GM19372 (cell line): ENCODE measurements around the gene ITGA5.

Experiments
- ATAC-seq: cut with Tn5 transposase; IDR thresholded peaks from one replicate; pipeline ENCODE4 v1.9.1; 2021; ENCODE audit warnings: mild to moderate bottlenecking, low read depth, moderate library complexity; ENCODE audit not compliant: unreplicated experiment

ITGA5 gene

GRCh38 chr12:54412786-54413185, 6.3 kb downstream of the ITGA5 start:
- peak; percentile 33 for ATAC-seq

- ATAC-seq, result no peak
Measured at GRCh38 chr12:54412348-54412747, 6.7 kb downstream of the ITGA5 start.

GRCh38 chr12:54411391-54412241, 7.5 kb downstream of the ITGA5 start:
- ATAC-seq, result no peak

GRCh38 chr12:54409267-54409666, 9.8 kb downstream of the ITGA5 start:
- no peak for ATAC-seq

GRCh38 chr12:54407183-54407905, 11.7 kb downstream of the ITGA5 start:
- no peak for ATAC-seq

- ATAC-seq, result no peak
Measured at GRCh38 chr12:54405573-54405972, 13.5 kb downstream of the ITGA5 start.

- ATAC-seq, result no peak
Measured at GRCh38 chr12:54405106-54405505, 14.0 kb downstream of the ITGA5 start.

- no peak for ATAC-seq
Measured at GRCh38 chr12:54404061-54405004, 14.7 kb downstream of the ITGA5 start.

GRCh38 chr12:54401119-54401518, 17.9 kb downstream of the ITGA5 start:
- no peak for ATAC-seq

GRCh38 chr12:54398995-54399793, 19.9 kb downstream of the ITGA5 start:
- peak; percentile 86 for ATAC-seq

- ATAC-seq, result no peak
Measured at GRCh38 chr12:54398218-54398617, 20.8 kb downstream of the ITGA5 start.

- ATAC-seq, result no peak
Measured at GRCh38 chr12:54397157-54397556, 21.9 kb downstream of the ITGA5 start.

GRCh38 chr12:54395545-54395944, 23.5 kb downstream of the ITGA5 start:
- no peak for ATAC-seq

- no peak for ATAC-seq
Measured at GRCh38 chr12:54394986-54395385, 24.1 kb downstream of the ITGA5 start.

GRCh38 chr12:54394281-54394719, 24.8 kb downstream of the ITGA5 start:
- no peak for ATAC-seq

GRCh38 chr12:54393743-54394142, 25.3 kb downstream of the ITGA5 start:
- no peak for ATAC-seq

- no peak for ATAC-seq
Measured at GRCh38 chr12:54393207-54393609, 25.9 kb downstream of the ITGA5 start.

GRCh38 chr12:54392485-54393206, 26.4 kb downstream of the ITGA5 start:
- ATAC-seq, result no peak
